GM12878 (cell line): ENCODE data around the gene VGLL4. TPM values are rescaled to one million over a fixed set of nuclear protein-coding genes. Genes with fewer than 3 reads are reported as not detected.

Experiments
- ATAC-seq: fragments of 200-7000 bp; cut with Tn5 transposase; 3 replicates; pipeline ENCODE4 v1.9.1; 2020; ENCODE audit warnings: mild to moderate bottlenecking, moderate library complexity
- BruUV-seq: library from RNA; stranded (reverse); fragments of 400-500 nt; replicated peaks from 2 replicates; lab custom pipeline; 2021; lab: Mats Ljungman, UMichigan
- CTCF ChIA-PET: fragments of 300-600 bp; sonication (Branson Sonifier 250); formaldehyde crosslinking; extraction: SDS; loops from one replicate; lab custom pipeline; 2021; ENCODE audit warnings: inconsistent platforms; lab: Yijun Ruan, JAX
- POLR2A ChIA-PET: fragments of 350-600 bp; formaldehyde crosslinking; extraction: SDS; loops from one replicate; lab custom pipeline; 2021; ENCODE audit warnings: inconsistent platforms; lab: Charles Lee
- RAD21 ChIA-PET: fragments of 300-600 bp; sonication (Branson Sonifier 250); formaldehyde crosslinking; loops from one replicate; lab custom pipeline; 2023; ENCODE audit warnings: antibody characterized with exemption; ENCODE audit not compliant: unreplicated experiment; lab: Charles Lee
- SMC1A ChIA-PET: fragments of 300-600 bp; sonication (Branson Sonifier 250); formaldehyde crosslinking; loops from one replicate; lab custom pipeline; 2023; ENCODE audit not compliant: unreplicated experiment, uncharacterized antibody; lab: Charles Lee
- DNase-seq: peaks from one replicate; pipeline ENCODE4 v3.0.0-alpha.2; 2011; ENCODE audit warnings: low read depth, low spot score
- FAIRE-seq: peaks from 3 replicates; lab custom pipeline; 2011; peaks lifted over from hg19 to GRCh38; lab: Jason Lieb, UNC
- H2AFZ ChIP-seq: 2 replicates; pipeline ENCODE4 v1.6.0; 2011; ENCODE audit warnings: low read depth, low read length, control low read depth; ENCODE audit not compliant: control insufficient read depth
- H3K27ac ChIP-seq: 2 replicates; pipeline ENCODE4 v1.5.1; 2011; ENCODE audit warnings: control low read depth; ENCODE audit not compliant: control insufficient read depth, insufficient read depth
- H3K27me3 ChIP-seq, 2 experiments: replicated peaks in 1 of 2; 2 replicates each; pipeline versions ENCODE4 v1.6.0 to v1.6.1; 2011; ENCODE audit warnings: low read length in 1 of 2; ENCODE audit not compliant: control insufficient read depth in 2 of 2, insufficient read depth in 2 of 2
- H3K36me3 ChIP-seq, 2 experiments: 2 replicates each; pipeline ENCODE4 v1.5.1; 2011; ENCODE audit warnings: low read length in 1 of 2; ENCODE audit not compliant: control insufficient read depth in 2 of 2, insufficient read depth in 2 of 2
- H3K4me1 ChIP-seq: 2 replicates; pipeline ENCODE4 v1.6.1; 2011; ENCODE audit warnings: mild to moderate bottlenecking, low read length, moderate library complexity, mixed read lengths; ENCODE audit not compliant: control insufficient read depth, insufficient read depth
- H3K4me2 ChIP-seq: 2 replicates; pipeline ENCODE4 v1.6.0; 2011; ENCODE audit warnings: control low read depth; ENCODE audit not compliant: control insufficient read depth, insufficient read depth
- H3K4me3 ChIP-seq: fragments of 200-600 bp; sonication (generic); 2 replicates; pipeline ENCODE4 v1.5.1; 2016
- H3K79me2 ChIP-seq: 2 replicates; pipeline ENCODE4 v1.6.0; 2011; ENCODE audit warnings: low read length; ENCODE audit not compliant: control insufficient read depth, insufficient read depth
- H3K9ac ChIP-seq: 2 replicates; pipeline ENCODE4 v1.8.0; 2011; ENCODE audit warnings: low read length, control low read depth, mixed read lengths; ENCODE audit not compliant: control insufficient read depth, insufficient read depth
- H3K9me3 ChIP-seq: replicated peaks from 3 replicates; pipeline ENCODE4 v1.5.1; 2011; ENCODE audit warnings: mild to moderate bottlenecking, low read length; ENCODE audit not compliant: control insufficient read depth, insufficient read depth
- H4K20me1 ChIP-seq: 2 replicates; pipeline ENCODE4 v1.6.0; 2011; ENCODE audit not compliant: control insufficient read depth, insufficient read depth
- CHD4 ChIP-seq: fragments of 200-600 bp; sonication (generic); IDR thresholded peaks from 2 replicates; pipeline ENCODE4 v1.6.1; 2016; ENCODE audit warnings: mild to moderate bottlenecking
- CTCF ChIP-seq, 3 experiments: IDR thresholded peaks in 2 of 3; conservative IDR thresholded peaks in 1 of 3; 2 replicates each; pipeline ENCODE4 v1.5.1; 2011; ENCODE audit warnings: low read depth in 3 of 3, low read length in 3 of 3, mild to moderate bottlenecking in 3 of 3, control low read depth in 2 of 3, moderate library complexity in 2 of 3, inconsistent platforms in 1 of 3, mixed read lengths in 1 of 3; ENCODE audit not compliant: control insufficient read depth in 2 of 3, insufficient read depth in 1 of 3; ENCODE audit errors: extremely low read depth in 1 of 3
- ESRRA ChIP-seq: IDR thresholded peaks from 2 replicates; pipeline ENCODE4 v1.6.1; 2012; ENCODE audit warnings: mild to moderate bottlenecking, low read length, improper control_type of control experiment
- EZH2 ChIP-seq: IDR thresholded peaks from 2 replicates; pipeline ENCODE4 v1.6.1; 2012; ENCODE audit warnings: low read depth, mild to moderate bottlenecking, control low read depth, inconsistent platforms, low read length, borderline replicate concordance; ENCODE audit not compliant: control insufficient read depth
- FOS ChIP-seq: IDR thresholded peaks from 3 replicates; pipeline ENCODE4 v1.6.1; 2011; ENCODE audit warnings: borderline replicate concordance; ENCODE audit not compliant: insufficient read length; ENCODE audit errors: extremely low read depth
- FOXK2 ChIP-seq: fragments of 450-650 bp; IDR thresholded peaks from 2 replicates; pipeline ENCODE4 v1.6.1; 2017; ENCODE audit warnings: mild to moderate bottlenecking, moderate library complexity
- FOXM1 ChIP-seq: IDR thresholded peaks from 2 replicates; pipeline ENCODE4 v1.6.1; 2012; ENCODE audit warnings: low read depth, mild to moderate bottlenecking, inconsistent platforms, low read length, moderate library complexity
- HCFC1 ChIP-seq: fragments of 150-350 bp; IDR thresholded peaks from 2 replicates; pipeline ENCODE4 v1.6.1; 2014; ENCODE audit warnings: low read length
- HDAC2 ChIP-seq: fragments of 200-600 bp; sonication (generic); IDR thresholded peaks from 2 replicates; pipeline ENCODE4 v1.6.1; 2017
- IRF4 ChIP-seq: IDR thresholded peaks from 2 replicates; pipeline ENCODE4 v1.6.1; 2011; ENCODE audit warnings: low read depth, low read length
- KLF5 ChIP-seq: fragments of 450-650 bp; IDR thresholded peaks from 2 replicates; pipeline ENCODE4 v1.6.1; 2014; ENCODE audit warnings: mild to moderate bottlenecking; ENCODE audit not compliant: partially characterized antibody
- MTA2 ChIP-seq: fragments of 450-650 bp; IDR thresholded peaks from 2 replicates; pipeline ENCODE4 v1.6.1; 2016; ENCODE audit warnings: low read depth, mild to moderate bottlenecking, moderate library complexity
- MYB ChIP-seq: fragments of 150-350 bp; IDR thresholded peaks from 2 replicates; pipeline ENCODE4 v1.6.1; 2014; ENCODE audit warnings: mild to moderate bottlenecking, low read depth, low read length, borderline replicate concordance
- PRDM15 ChIP-seq: fragments of 450-650 bp; formaldehyde crosslinking; IDR thresholded peaks from 2 replicates; pipeline ENCODE4 v1.4.0; 2020; ENCODE audit warnings: mild to moderate bottlenecking, moderate library complexity
- STAT3 ChIP-seq: IDR thresholded peaks from 2 replicates; pipeline ENCODE4 v1.6.1; 2011; ENCODE audit warnings: low read depth, low read length, improper control_type of control experiment
- TCF12 ChIP-seq: IDR thresholded peaks from 2 replicates; pipeline ENCODE4 v1.6.1; 2011; ENCODE audit warnings: low read depth, mild to moderate bottlenecking, low read length
- YBX1 ChIP-seq: fragments of 450-650 bp; IDR thresholded peaks from 2 replicates; pipeline ENCODE4 v1.6.1; 2016; ENCODE audit warnings: antibody characterized with exemption
- ZNF622 ChIP-seq: fragments of 450-650 bp; IDR thresholded peaks from 2 replicates; pipeline ENCODE4 v1.6.1; 2017; ENCODE audit warnings: mild to moderate bottlenecking, inconsistent platforms
- WGBS: methylation state at CpG from one replicate; pipeline ENCODE4 v1.1.6; 2016; ENCODE audit warnings: low lambda C conversion rate; ENCODE audit not compliant: insufficient replicate concordance, insufficient coverage; ENCODE audit errors: missing lambda C conversion rate; 5-methylcytosine and 5-hydroxymethylcytosine counted together
- in situ Hi-C: fragments of 300-500 bp; cut with MboI; formaldehyde crosslinking; loops from 9 replicates; pipeline ENCODE4 v1.14.3; 2018; ENCODE audit warnings: mixed read lengths
- intact Hi-C: fragments of 100-400 bp; cut with micrococcal nuclease; formaldehyde crosslinking; loops from one replicate; pipeline ENCODE4 v1.14.2; 2022; ENCODE audit not compliant: unreplicated experiment
- polyA plus RNA-seq, 11 experiments: library from polyadenylated mRNA; depleted of rRNA in 4 of 11; unstranded in 6 of 11; stranded (reverse) in 5 of 11; fragments of >200 nt; fragmentation: Nextera tagmentation in 4 of 11; fragmentation: Illumina TruSeq in 1 of 11; extraction: Ambion mirVana in 4 of 11; extraction: Trizol in 1 of 11; gene quantifications; 1 replicate in 1 of 11; 2 replicates in 10 of 11; pipeline versions ENCODE4 v1.2.1 to v1.2.3, GENCODE V29; 2011 to 2016; ENCODE audit warnings: inconsistent platforms in 2 of 11, missing spikeins in 2 of 11, low read depth in 1 of 11
- total RNA-seq, 4 experiments: library from RNA; depleted of rRNA in 3 of 4; stranded (reverse); fragments of >200 nt in 3 of 4; fragmentation: Illumina TruSeq in 1 of 4; extraction: Trizol in 1 of 4; gene quantifications; 2 replicates each; pipeline versions ENCODE4 v1.2.1 to v1.2.3, GENCODE V29; 2013 to 2021
- TF ChIP-seq, protein P1 (sequence below): IDR thresholded peaks from 2 replicates; pipeline ENCODE4 v1.6.1; 2011; ENCODE audit warnings: borderline replicate concordance, low read depth, mild to moderate bottlenecking, moderate library complexity, mixed read lengths, low read length; ENCODE audit not compliant: insufficient read depth; ENCODE audit errors: extremely low read length

Gene VGLL4
- total and polyA plus RNA-seq, 10 of the 15 experiments (the other 5 are each of a cell fraction or from before 2014, with no cell fraction given) = 0.44 to 38.1 (median 16.1) TPM

DNA sequence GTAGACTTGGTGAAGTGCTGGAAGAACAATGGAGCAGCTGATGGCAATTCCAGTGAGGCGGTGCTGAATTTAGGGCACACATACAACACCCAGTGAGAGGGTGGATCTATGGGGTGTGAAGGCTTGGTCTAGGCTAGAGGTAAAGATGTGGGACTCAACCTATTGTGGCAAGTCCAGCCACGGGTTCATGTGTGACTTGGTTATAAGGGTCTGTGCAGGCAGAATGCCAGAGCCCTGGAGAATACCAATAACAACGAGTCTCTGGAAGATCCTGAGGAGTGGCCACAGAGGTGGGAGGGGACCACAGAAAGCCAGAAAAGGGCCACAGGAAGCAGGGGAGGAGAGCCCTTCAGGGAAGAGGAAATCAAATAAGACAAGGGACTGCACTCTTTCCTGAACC lies 55.0 kb downstream of the VGLL4 start:
- Histone ChIP-seq H3K4me3 (no peak overlapping the region), H3K36me3 (peaks cover 3 to 5% of the 10 kb centered on the region in 2 experiments; a peak in 3 of 4 replicates), H3K27ac (no peak overlapping the region), H3K9ac (no peak overlapping the region), H3K4me1 (peaks cover under 1% of the 10 kb centered on the region; the same call in 1 of the 2 replicates), H2AFZ (no peak overlapping the region), H3K9me3 (no peaks in the 10 kb centered on the region), H3K79me2 (peaks cover 44% of the 10 kb centered on the region), H4K20me1 (peaks cover 8% of the 10 kb centered on the region; the same call in 1 of the 2 replicates)
- BruUV-seq = no TSS peak
- WGBS = 72% methylated on average over 3 of the region's 3 CpGs
- FAIRE-seq (no peak), ATAC-seq (no peak), DNase-seq (no peak)
- intact Hi-C loops (no loop called here), in situ Hi-C loops (no loop called here)
- RAD21 ChIA-PET = interaction anchor here (1.3 kb wide), 1 partner anchor 209 kb away, joined by 3 read pairs; no protein-coding TSS in a partner anchor
- POLR2A ChIA-PET = no interaction called here
- SMC1A ChIA-PET = no interaction called here
- TF ChIP-seq STAT3 = no peak
- no peak for TF ChIP-seq PRDM15 (CRISPR knock-in tag)
- TF ChIP-seq YBX1 = no peak
- TF ChIP-seq FOXK2 = no peak
- no peak for TF ChIP-seq IRF4
- no peak for TF ChIP-seq FOXM1
- no peak for TF ChIP-seq MYB
- no peak for TF ChIP-seq HCFC1
- TF ChIP-seq FOS = no peak
- no peak for TF ChIP-seq HDAC2
- no peak for TF ChIP-seq CHD4
- no peak for TF ChIP-seq EZH2
- TF ChIP-seq KLF5 = no peak
- no peak for TF ChIP-seq ESRRA
- TF ChIP-seq TCF12 = no peak
- no peak for TF ChIP-seq MTA2
- TF ChIP-seq CTCF (IDR thresholded peaks at IDR 0.05 in 2 of 3, conservative IDR thresholded peaks at IDR 0.05 in 1 of 3; ENCODE audit: control insufficient read depth in 2 of 3, extremely low read depth in 1 of 3, insufficient read depth in 1 of 3, low read depth in 3 of 3, low read length in 3 of 3) = no peak
- no peak for TF ChIP-seq ZNF622
- TF ChIP-seq, protein P1, sequence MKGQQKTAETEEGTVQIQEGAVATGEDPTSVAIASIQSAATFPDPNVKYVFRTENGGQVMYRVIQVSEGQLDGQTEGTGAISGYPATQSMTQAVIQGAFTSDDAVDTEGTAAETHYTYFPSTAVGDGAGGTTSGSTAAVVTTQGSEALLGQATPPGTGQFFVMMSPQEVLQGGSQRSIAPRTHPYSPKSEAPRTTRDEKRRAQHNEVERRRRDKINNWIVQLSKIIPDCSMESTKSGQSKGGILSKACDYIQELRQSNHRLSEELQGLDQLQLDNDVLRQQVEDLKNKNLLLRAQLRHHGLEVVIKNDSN = no peak
- TF ChIP-seq, all 136 proteins: peak for 0
- CTCF ChIA-PET = no interaction called here
- Histone ChIP-seq H3K4me2 (no peak overlapping the region), H3K27me3 (no peaks in the 10 kb centered on the region)
